ENCODE results near the gene SCAF4. TPM values are rescaled to one million over a fixed set of nuclear protein-coding genes. Genes with fewer than 3 reads are reported as not detected.

SCAF4 gene
- polyA plus RNA-seq, 3 donors = 36.5 to 42.4 (median 41.2) TPM

DNA sequence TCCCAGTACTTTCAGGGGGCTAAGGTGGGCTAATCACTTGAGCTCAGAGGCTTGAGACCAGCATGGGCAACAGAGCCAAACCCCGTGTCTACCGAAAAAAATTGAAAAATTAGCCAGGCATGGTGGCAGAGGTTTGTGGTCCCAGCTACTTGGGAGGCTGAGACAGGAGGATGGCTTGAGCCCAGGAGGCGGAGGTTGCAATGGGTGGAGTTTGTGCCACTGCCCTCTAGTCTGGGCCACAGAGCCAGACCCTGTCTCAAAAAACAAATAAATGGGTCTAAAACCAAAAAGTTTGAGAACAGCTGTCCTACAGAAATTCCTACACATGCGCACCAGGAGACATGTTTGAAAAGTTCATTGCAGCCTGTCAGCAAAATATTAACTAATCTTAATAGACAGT, 5.5 kb downstream of the SCAF4 start:
- DNase-seq (ENCODE audit: extremely low read depth in 1 of 11, low read depth in 9 of 11, low spot score in 4 of 11) = no peak

DNA sequence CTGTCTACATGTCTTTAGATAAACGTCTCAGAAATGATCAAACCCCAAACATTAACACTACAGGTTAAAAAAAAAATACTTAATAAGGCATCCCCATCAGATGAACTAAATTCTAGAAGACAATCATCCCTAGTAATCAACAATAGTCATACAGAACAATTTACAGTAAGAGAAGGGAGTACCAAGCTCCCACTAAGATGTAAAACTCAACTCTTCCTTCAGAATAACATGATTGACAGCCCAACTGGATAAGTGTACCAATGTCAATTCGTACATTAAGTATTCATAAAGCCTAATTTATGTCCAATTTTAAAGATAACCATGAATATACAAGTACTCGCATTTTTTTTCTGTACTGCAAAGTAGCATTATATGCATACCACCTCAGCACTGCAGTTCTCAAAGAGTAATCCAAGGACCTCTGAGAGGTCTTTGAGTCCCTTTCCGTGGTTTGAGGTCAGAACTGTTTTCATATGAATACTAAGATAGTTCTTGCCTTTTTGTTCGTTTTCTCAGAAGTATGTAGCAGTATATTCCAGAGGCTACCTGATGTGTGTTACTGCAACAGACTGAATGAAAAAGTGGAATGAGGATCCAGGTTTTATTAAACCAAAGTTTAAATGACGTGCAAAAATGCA, 6.6 kb downstream of the SCAF4 start:
- no peak for DNase-seq (ENCODE audit: extremely low read depth in 1 of 11, low read depth in 9 of 11, low spot score in 4 of 11)

DNA sequence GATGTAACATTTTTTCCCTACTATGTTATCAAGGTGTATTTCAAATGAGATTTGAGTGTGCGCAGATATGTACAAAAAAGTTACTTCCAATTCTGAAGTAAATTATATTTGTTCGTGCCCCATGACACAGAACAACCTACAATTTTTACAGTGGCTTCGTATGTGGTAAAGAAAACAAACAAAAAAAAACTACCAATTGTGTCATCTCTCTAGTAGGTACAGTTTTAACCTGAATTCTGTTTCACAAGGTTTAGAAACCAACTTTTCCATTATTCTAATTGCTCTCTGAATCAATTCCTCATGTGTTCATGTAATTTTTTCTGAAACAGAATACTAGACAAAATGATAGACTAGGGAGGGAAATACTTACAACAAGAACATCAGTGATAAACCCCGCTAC, 7.4 kb downstream of the SCAF4 start:
- no peak for DNase-seq (ENCODE audit: extremely low read depth in 1 of 11, low read depth in 9 of 11, low spot score in 4 of 11)

DNA sequence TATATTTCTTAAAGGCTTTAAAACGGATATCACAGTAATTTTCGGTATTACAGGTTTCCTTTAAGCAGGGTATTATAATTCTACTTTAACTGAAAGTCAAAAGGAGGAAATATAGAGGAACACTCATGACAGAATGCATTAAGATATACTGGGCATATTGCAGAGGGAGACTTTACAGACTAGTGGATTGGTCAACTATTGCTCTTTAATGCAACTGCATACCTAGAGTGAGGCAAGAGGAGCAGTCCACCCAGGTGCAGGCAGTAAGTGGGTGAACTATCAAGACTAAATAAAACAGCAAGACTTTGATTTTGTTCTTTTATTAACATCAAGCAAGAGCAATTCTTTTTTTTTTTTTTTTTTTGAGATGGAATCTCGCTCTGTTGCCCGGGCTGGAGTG, 10.5 kb downstream of the SCAF4 start:
- no peak for DNase-seq (ENCODE audit: extremely low read depth in 1 of 11, low read depth in 9 of 11, low spot score in 4 of 11)

DNA sequence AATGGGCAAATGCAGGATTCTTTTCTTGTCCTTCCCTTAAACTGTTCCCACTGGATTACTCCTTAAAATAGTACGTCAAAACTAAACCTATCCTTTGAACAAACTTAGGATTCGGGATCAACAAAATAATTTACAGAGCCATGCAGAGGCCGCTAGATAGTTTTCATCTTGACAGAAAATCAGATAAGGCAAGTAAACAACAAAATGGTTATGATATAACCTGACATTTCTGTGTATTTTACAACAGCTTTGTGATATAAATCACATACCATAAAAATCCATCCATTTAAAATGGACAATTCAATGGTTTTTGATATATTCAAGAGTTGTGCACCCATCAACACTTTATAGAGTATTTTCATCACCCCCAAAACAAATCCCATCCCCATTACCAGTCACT, 11.2 kb downstream of the SCAF4 start:
- no peak for DNase-seq (ENCODE audit: extremely low read depth in 1 of 11, low read depth in 9 of 11, low spot score in 4 of 11)

DNA sequence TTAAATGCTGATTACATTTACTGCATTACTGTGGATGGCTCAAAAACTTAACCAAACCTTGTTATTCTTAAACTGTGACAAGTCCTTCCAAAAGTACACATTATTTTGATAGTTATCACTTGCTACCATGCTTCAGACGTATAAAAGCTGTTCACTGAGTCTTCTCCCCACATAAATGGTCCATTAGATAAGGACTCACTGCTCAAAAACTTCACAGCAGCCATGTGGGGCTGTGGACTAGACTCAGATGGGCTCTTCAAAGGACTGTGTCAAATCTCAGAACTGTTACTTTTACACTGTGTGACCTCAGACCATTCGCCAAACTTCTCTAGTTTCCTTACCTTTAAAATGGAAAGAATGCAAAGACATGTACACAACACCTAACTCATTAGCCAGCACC, 11.6 kb downstream of the SCAF4 start:
- no peak for DNase-seq (ENCODE audit: extremely low read depth in 1 of 11, low read depth in 9 of 11, low spot score in 4 of 11)

DNA sequence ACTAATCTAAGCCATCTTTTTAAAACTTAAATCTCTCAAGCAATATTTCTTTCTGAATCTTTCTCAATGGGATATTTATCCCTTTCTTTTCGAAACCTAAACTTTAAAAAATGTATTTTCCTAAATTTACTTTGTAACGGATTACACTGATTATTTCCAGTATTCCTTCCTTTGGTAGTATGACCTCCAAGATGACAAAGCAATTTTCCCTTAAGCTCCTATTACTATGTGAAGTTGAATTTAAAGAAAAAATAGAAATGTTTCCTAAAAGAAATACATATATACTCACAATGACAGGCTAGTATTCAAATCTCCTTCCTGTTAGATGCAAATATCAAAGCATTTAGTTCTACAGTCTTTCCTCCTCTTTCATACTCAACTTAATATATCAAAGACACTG, 15.8 kb downstream of the SCAF4 start:
- no peak for DNase-seq (ENCODE audit: extremely low read depth in 1 of 11, low read depth in 9 of 11, low spot score in 4 of 11)

DNA sequence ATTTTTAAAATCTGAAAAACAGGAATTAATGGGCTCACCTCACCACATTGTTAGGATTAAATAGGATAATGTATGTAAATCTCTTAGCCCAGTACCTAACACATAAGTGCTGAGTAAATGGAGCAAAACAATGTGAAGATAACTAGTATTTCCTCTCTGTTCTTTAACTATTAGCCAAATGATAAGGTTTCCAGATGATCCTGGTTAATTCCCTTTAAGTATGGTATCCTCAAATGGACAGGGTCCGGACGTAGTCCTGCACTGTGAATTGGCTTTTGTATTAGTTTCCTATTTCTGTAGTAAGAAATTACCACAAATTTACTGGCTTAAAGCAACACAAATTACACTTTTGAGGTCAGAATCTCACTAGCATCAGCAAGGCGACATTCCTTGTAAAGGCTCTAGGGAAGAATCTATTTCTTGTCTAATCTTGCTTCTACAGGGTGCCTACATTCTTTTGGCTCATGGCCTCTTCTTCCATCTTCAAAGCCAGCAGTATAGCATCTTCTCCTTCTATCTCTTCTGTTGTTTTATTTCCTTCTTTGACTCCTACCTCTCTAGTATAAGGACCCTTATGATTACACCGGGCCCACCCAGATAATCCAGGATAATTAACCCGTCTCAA, 17.1 kb downstream of the SCAF4 start:
- DNase-seq (ENCODE audit: extremely low read depth in 1 of 11, low read depth in 9 of 11, low spot score in 4 of 11) = no peak

DNA sequence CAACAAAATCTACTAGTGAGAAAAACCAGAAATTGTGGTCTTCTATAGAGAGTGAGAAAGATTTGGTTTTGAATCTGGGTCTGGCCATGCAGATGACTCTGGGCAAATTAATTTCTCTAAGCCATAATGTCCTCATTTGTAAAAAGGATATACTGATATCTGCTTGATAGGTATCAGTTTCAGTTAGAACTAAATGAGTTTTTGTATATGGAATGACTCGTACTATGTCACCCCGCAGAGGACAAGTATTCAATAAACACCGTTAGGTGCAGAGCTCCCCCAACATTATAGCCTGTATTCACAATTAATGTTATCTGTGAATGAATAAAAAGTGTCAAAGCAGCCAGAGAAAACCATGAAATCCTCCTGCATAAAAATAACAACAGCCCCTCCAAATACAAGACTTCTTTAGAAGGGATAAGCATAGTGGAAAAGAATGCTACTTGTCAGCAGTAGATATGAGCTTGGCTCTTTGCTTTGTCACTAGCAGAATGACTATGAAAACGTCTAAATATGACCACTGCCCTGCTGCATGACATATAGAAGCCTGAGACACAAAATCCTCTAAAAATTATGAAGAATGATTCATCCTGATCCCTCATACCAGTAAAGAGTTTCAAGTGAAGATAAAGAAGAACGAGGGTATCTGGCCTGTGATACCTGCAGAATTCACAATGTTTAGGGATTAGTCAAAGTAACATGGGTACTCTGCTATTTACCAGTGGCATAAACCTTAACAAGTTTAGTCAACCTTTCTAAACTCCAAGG, 17.8 kb downstream of the SCAF4 start:
- DNase-seq (ENCODE audit: extremely low read depth in 1 of 11, low read depth in 9 of 11, low spot score in 4 of 11) = no peak

DNA sequence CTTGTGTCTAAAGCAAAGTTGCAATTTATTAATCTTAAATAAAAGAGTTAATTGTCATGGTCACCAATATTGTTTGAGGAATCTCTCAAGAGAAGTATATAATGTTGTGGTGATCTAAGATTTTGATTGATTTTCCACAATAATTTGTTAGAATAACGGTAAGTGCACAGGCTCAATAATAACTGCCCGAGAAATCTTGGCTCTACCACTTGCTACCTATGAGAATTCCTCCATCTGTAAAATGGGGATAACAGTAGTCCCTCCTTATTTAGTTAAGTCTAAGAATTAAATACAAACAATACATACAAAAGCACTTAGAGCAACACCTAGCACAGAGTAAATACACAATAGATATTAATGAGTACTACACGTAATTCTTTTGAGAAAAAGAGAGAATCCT, 18.8 kb downstream of the SCAF4 start:
- no peak for DNase-seq (ENCODE audit: extremely low read depth in 1 of 11, low read depth in 9 of 11, low spot score in 4 of 11)

DNA sequence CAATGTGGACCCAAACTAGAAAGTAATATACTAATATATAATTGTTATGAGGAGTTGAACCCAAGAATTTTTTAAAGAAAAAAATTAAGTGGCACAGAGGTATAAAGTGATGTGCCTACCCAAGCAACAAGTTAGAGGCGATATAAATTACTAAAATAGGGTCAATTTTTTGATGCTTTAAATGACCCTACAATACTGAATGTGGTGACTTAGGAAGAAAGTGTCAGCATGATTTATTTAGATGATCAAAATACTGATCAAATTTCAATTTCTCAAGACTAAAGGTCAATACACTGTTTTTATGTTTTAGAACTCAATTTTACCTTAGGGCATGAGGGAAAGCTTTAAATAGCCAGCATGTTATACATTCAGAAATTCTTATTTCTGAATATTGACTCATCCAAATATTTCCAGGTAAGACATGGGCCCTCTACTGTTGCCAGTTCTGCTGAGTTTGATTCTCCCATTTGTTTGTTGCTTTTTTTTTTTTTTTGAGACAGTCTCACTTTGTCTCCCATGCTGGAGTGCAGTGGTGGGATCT, 20.1 kb downstream of the SCAF4 start:
- no peak for DNase-seq (ENCODE audit: extremely low read depth in 1 of 11, low read depth in 9 of 11, low spot score in 4 of 11)

DNA sequence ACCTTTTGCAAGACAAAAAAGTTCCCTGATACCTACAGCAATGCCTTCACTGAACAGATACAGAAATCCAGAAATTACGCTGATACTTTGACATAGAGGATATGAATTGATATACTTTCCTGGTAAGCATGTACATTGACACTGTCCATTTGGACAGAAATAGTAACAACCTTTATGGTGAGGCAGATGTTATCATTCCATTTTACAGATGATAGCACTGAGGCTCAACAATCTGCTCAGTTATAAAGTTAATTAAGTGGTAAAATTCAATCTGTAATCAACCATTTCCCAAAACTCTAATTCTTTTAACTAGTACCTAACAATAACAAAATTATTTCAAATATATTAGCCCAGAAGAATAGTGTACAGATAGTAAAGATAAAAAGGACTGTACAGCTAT, 20.6 kb downstream of the SCAF4 start:
- DNase-seq (ENCODE audit: extremely low read depth in 1 of 11, low read depth in 9 of 11, low spot score in 4 of 11) = no peak

DNA sequence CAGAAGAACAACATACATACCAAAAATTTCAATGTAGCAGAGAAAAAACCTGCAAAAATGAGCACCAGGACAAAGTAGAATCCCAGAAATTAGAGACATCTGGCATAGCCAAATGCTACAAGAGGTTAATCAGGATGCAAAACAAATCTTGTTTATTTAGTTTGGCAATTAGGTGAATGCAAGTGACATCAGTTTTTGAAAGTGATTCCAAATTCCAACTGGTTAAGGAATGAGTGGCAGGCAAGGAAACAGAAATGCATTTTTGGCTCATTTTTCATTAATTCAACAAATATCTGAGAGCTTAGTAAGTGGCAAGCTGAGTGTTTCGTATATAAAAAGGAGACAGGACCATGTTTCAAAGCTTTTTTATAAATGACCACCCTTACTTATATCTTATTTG, 21.3 kb downstream of the SCAF4 start:
- DNase-seq (ENCODE audit: extremely low read depth in 1 of 11, low read depth in 9 of 11, low spot score in 4 of 11) = no peak

DNA sequence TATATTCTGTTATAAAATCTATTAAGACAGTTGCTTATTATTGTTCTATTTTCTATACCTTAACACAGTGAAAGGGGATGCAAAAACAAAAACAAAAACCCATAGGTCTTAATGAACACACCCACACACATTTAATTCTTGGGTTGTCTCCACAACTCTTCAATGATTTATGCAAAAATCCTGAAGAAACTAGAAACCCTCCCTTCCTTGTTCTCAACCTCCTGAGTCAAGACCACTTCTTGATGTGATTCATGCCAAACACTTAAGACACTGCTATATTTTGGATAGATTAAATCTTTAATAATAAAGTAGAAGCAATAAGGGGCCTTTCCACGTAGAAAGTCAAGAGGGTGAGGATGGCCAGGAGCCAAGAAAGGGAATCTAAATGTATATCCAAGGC, 23.4 kb downstream of the SCAF4 start:
- DNase-seq (ENCODE audit: extremely low read depth in 1 of 11, low read depth in 9 of 11, low spot score in 4 of 11) = no peak

DNA sequence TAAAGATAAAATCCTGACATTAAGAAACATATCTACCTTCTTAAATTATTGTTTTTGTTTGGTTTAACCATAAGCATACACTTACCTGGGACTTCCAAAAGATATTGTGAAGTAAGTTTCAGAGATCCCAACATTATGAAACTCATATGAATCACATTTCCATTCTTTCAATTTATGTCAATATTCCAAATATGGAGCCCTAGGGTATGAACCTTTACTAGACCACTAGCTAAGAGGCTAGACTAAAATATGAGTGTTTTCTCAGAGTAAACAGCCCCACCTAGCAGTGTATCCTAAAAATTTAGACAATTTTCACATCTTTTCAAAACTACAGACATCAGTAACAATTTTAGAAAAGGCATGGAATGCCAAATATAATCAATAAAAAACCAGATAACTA, 24.4 kb downstream of the SCAF4 start:
- DNase-seq (ENCODE audit: extremely low read depth in 1 of 11, low read depth in 9 of 11, low spot score in 4 of 11) = no peak

DNA sequence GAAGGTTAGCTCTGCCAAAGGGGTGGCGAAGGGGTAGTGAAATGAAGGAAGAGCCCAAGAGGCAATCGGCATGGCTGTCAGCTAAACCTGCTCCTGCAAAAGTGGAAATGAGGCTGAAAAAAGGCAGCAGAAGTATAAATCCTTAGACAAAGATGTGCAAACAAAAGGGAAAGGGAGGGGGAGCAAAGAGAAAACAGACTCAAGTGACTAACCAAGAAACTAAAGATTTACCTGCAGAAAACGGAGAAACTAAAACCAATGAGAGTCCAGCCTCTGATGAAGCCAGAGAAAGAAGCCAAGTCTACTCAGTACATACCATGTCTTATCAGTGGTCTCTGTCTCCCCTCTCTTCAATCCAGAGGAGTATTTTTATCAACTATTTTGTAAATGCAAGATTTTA, 25.4 kb downstream of the SCAF4 start:
- DNase-seq (ENCODE audit: extremely low read depth in 1 of 11, low read depth in 9 of 11, low spot score in 4 of 11) = no peak

DNA sequence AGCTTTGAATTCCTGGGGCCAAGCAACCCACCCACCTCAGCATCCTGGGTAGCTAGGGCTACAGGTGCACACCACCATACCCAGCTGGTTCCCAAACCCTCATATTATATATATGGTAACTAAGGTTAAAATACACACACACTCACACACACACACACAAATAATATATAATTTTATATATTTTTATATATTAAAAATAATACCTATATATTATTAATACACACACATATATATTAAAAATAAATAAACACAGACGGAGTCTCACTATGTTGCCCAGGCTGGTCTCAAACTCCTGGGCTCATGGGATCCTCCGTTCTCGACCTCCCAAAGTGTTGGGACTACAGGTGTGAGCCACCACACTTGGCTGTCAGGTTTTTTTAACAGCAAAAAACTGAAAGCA, 31.9 kb downstream of the SCAF4 start:
- DNase-seq (ENCODE audit: extremely low read depth in 1 of 11, low read depth in 9 of 11, low spot score in 4 of 11) = no peak

DNA sequence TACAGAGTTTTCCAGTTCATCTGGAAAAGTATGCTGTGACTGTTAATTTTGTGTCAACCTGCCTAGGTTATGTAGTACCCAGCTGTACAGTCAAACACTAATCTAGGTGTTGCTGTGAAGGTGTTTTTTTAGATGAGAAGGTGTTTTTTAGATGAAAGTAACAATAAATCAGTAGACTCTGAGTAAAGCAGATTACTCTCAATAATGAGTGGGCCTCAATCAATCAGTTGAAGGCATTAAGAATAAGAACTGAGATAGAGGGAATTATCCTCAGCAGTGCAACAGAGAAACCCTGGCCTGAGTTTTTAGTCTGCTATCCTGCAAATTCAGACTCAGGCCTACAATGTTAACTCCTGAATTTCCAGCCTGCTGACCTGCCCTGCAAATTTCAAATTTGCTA, 33.5 kb downstream of the SCAF4 start:
- DNase-seq (ENCODE audit: extremely low read depth in 1 of 11, low read depth in 9 of 11, low spot score in 4 of 11) = no peak

DNA sequence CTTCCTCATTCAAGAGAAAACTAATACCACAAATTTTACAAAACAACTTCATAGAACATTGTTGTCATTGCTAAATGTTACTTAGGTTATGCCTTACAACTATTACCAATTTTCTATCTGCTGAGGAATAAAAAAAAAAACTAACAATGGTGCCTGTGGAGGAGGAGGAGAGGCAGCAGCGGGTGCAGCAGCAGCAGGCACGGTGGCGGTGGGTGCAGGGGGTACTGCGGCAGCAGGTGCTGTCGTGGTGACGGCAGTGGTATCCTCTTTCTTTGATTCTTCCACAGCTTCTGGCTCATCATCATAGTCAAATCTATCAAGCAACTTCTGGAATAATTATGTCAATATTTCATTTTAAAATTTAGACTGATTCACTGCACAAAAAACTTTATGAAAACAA, 35.5 kb downstream of the SCAF4 start:
- no peak for DNase-seq (ENCODE audit: extremely low read depth in 1 of 11, low read depth in 9 of 11, low spot score in 4 of 11)

DNA sequence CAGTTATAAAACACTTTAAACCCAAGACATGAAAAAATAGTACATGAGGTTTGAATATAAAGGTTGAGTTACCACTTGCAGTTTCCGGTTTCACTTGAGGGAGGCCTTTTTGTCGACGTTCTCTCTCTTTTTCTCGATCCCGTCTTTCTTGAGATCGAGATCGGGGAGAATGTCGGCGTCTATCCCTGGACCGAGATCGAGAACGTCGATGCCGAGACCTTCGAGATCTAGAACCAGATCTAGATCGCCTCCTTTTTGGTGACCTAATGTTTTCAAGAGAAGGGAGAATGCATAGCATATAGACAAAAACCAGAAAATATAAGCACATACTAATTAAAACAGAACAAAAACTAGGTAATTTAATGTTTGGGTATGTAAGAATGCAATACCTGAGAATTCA, 38.7 kb downstream of the SCAF4 start:
- DNase-seq (ENCODE audit: extremely low read depth in 1 of 11, low read depth in 9 of 11, low spot score in 4 of 11) = no peak

Data from renal cortex interstitium (tissue), 11 donors.